Mucosa of descending colon (tissue), 3 donors: ENCODE data around the gene COL2A1. TPM values are rescaled to one million over a fixed set of nuclear protein-coding genes. Genes with fewer than 3 reads are reported as not detected.
A peak's percentile ranks its signal among the peaks of the same experiment; 100 is the strongest.

Experiments
- ATAC-seq: fragments of 200-7000 bp; cut with Tn5 transposase; one replicate; pipeline ENCODE4 v1.9.1; 2020; ENCODE audit warnings: mild to moderate bottlenecking, moderate library complexity
- DNase-seq, 3 donors: peaks; one replicate each; pipeline ENCODE4 v3.0.0-alpha.2; 2020
- H3K36me3 ChIP-seq: fragments of 200-600 bp; one replicate; pipeline ENCODE4 v1.8.0; 2021; ENCODE audit warnings: low read depth, mild to moderate bottlenecking
- H3K4me1 ChIP-seq: fragments of 200-600 bp; one replicate; pipeline ENCODE4 v1.8.0; 2021; ENCODE audit warnings: low read depth, mild to moderate bottlenecking
- H3K4me3 ChIP-seq: fragments of 200-600 bp; one replicate; pipeline ENCODE4 v1.8.0; 2021; ENCODE audit warnings: mild to moderate bottlenecking
- H3K9me3 ChIP-seq: fragments of 200-600 bp; one replicate; pipeline ENCODE4 v1.8.0; 2021; ENCODE audit warnings: mild to moderate bottlenecking
- intact Hi-C, 2 donors: fragments of 100-400 bp; cut with DNase I in 1 of 2; cut with micrococcal nuclease in 1 of 2; formaldehyde crosslinking; loops; one replicate each; pipeline versions ENCODE4 v1.11.0 to v1.11.1; 2022; cut with DNase I, micrococcal nuclease
- total RNA-seq, 3 donors: library from RNA; stranded (reverse); fragmentation: NEBNext Ultra II Directional in 2 of 3; extraction: Animal tissue kit (Norgen Biotek cat#: 25700) in 2 of 3; gene quantifications; one replicate each; pipeline versions ENCODE4 v1.2.1 to v1.2.4, GENCODE V29; 2021 to 2023
- TF ChIP-seq, protein P1 (sequence below): fragments of 200-600 bp; IDR thresholded peaks from one replicate; pipeline ENCODE4 v1.8.0; 2022; ENCODE audit warnings: antibody characterized with exemption, mild to moderate bottlenecking
- donor health status: DM: no; HTN: no; CAD: no; lungs with moderate emphysema.
- donor health status: DM: no; HTN: no; CAD: no.
- donor health status: DM: no; HTN: yes; CAD: no.

COL2A1 gene
- total RNA-seq, 3 donors from 2014 or later: 0.19 to 1.5 (median 1.2) TPM

DNA sequence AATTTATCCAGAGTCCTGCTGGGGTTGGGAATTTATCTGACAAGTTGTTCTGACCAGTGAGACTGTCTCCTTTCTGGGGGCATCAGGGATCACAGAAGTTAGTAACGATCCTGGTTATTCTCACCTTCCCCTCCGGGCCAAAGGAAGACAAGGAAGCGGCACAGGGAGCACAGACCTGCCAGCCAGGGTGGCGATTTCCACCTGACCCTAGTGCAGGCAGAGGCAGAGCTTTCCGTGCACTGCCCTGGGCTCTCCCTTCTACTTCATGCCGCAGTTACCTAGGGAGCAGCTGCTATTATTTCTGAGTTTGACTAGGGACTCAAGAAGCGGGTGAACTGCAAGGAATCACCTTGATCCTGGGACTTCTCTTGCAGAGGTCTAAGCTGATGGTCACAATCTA lies 33.4 kb downstream of the COL2A1 start:
- intact Hi-C loops: no loop called here
- H3K9me3 ChIP-seq: no peaks in the 10 kb centered on the region
- TF ChIP-seq, protein P1, sequence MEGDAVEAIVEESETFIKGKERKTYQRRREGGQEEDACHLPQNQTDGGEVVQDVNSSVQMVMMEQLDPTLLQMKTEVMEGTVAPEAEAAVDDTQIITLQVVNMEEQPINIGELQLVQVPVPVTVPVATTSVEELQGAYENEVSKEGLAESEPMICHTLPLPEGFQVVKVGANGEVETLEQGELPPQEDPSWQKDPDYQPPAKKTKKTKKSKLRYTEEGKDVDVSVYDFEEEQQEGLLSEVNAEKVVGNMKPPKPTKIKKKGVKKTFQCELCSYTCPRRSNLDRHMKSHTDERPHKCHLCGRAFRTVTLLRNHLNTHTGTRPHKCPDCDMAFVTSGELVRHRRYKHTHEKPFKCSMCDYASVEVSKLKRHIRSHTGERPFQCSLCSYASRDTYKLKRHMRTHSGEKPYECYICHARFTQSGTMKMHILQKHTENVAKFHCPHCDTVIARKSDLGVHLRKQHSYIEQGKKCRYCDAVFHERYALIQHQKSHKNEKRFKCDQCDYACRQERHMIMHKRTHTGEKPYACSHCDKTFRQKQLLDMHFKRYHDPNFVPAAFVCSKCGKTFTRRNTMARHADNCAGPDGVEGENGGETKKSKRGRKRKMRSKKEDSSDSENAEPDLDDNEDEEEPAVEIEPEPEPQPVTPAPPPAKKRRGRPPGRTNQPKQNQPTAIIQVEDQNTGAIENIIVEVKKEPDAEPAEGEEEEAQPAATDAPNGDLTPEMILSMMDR: no peak
- no peak overlapping the region for H3K4me3 ChIP-seq
- H3K36me3 ChIP-seq: no peaks in the 10 kb centered on the region
- H3K4me1 ChIP-seq: no peaks in the 10 kb centered on the region
- DNase-seq (peak in 1 of 3 donors; percentile 12), ATAC-seq (no peak)

- no peaks in the 10 kb centered on the region for H3K9me3 ChIP-seq
Measured at GRCh38 chr12:47969845-47970244, 34.4 kb downstream of the COL2A1 start.

DNA sequence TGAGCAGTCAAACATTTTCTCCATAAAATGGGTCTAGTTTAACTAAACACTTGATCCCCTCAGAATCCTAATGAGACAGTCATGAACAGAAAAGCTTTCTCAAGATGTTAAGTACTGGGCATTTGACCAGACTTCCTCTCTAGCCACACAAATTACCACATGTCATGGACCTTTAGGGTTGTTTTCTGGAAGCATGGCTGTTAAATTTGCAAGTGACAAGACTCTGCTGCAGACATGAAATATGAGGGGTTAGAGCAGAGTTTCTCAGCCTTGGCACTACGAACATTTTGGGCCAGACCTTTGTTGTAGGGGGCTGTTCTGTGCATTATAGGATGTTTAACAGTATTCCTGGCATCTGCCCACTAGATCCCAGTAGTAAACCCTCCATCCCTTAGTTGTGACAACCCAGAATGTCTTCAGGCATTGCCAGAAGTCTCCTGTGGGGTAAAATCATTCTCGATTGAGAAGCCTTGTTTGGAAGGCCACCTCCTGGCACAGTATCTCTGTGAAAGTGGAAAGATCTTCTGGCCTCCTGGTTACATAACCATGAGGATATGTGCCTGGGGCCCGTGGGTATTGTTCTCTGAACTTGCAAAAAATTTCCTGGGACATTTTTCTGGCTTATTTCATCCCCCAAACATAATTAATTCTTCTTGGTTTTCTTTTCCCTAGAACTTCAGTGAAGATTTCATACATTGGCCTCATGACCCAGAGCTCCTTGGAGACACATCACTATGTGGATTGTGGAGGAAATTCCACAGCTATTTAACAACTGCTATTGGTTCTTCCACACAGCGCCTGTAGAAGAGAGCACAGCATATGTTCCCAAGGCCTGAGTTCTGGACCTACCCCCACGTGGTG lies 36.6 kb downstream of the COL2A1 start:
- intact Hi-C loops: no loop called here
- H3K4me1 ChIP-seq: peaks cover 23% of the 10 kb centered on the region
- no peaks in the 10 kb centered on the region for H3K9me3 ChIP-seq
- TF ChIP-seq, protein P1: no peak
- ATAC-seq (no peak), DNase-seq (no peak)
- H3K36me3 ChIP-seq: no peaks in the 10 kb centered on the region
- H3K4me3 ChIP-seq: no peak overlapping the region

More at GRCh38 chr12:47969845-47970244, 34.4 kb downstream of the COL2A1 start:
- DNase-seq (no peak), ATAC-seq (no peak)
- no peaks in the 10 kb centered on the region for H3K36me3 ChIP-seq
- peaks cover 8% of the 10 kb centered on the region for H3K4me1 ChIP-seq
- intact Hi-C loops: no loop called here
- H3K4me3 ChIP-seq: no peak overlapping the region
- TF ChIP-seq, protein P1: no peak

GRCh38 chr12:47965581-47965980 lies 38.7 kb downstream of the COL2A1 start:
- Histone ChIP-seq H3K36me3 (no peaks in the 10 kb centered on the region), H3K4me1 (peaks cover 23% of the 10 kb centered on the region), H3K4me3 (no peak overlapping the region), H3K9me3 (no peaks in the 10 kb centered on the region)
- peak; percentile 80 for ATAC-seq
- intact Hi-C loops: no loop called here
- DNase-seq: peak in 2 of 3 donors; percentile 32 to 69
- TF ChIP-seq, protein P1: no peak

GRCh38 chr12:47964106-47964728 lies 40.1 kb downstream of the COL2A1 start:
- Histone ChIP-seq H3K4me1 (peaks cover 23% of the 10 kb centered on the region), H3K9me3 (no peaks in the 10 kb centered on the region), H3K36me3 (no peaks in the 10 kb centered on the region), H3K4me3 (peak overlapping the region; percentile 33)
- TF ChIP-seq, protein P1: no peak
- ATAC-seq (peak; percentile 19), DNase-seq (peak; percentile 47 to 69 (median 48))
- intact Hi-C loops: no loop called here
